ENCODE data around the gene NAV1. TPM values are rescaled to one million over a fixed set of nuclear protein-coding genes. Genes with fewer than 3 reads are reported as not detected.

The NAV1 gene
- total RNA-seq, 1 donor from 2014 or later = 288 TPM

DNA sequence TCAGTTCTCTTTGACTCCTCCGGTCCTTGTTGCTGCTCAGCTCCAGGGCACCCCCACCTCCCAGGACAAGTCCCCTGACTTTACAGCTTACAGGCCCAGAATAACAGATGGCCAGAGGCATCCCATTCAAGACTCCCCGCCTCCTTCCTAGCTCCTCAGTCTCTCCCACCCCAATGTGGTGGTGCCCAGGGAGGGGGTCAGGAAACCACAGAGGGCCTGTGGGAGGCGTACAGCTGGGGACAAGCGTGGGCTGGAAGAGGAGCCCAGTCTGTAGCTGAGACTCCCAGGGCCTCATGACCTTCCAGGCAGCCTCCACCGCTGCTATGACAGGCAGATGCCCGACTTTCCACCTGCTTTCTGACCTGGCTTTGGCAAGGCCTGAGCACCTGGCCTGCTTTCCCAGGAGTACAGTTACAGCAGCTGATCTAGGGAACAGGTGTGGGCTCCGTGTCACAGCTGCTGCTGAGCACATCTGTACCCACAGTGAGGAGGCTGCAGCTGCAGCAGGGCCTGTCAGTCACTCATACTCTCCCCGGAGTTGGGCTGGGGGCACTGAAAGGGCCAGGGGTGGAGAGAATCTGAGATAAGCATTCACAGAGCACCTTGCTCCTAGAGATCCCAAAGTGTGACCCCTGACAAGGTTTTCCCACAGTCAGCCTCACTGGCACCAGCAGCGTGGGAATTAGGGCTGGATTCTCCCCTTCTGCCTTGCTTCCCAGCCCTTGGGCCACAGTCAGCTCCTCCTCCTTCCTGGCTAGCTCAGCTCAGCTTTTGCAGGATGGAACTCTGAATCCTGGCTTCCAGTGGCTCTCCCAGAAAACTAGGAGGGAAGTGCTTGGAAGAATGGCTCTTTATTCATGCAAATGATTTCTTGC lies 7.1 kb upstream of the NAV1 start:
- Mint-ChIP-seq H3K9me3 (ENCODE audit: unreplicated experiment) (no peaks in the 10 kb centered on the region), H3K36me3 (ENCODE audit: unreplicated experiment) (no peaks in the 10 kb centered on the region), H3K27ac (ENCODE audit: unreplicated experiment) (peak overlapping the region; percentile 78), H3K4me3 (ENCODE audit: unreplicated experiment) (no peak overlapping the region), H3K27me3 (ENCODE audit: unreplicated experiment) (no peaks in the 10 kb centered on the region), H3K4me1 (ENCODE audit: unreplicated experiment) (peaks cover 43% of the 10 kb centered on the region)
- DNase-seq (ENCODE audit: extremely low spot score, unreplicated experiment) = no peak
- TF ChIP-seq, protein P1, sequence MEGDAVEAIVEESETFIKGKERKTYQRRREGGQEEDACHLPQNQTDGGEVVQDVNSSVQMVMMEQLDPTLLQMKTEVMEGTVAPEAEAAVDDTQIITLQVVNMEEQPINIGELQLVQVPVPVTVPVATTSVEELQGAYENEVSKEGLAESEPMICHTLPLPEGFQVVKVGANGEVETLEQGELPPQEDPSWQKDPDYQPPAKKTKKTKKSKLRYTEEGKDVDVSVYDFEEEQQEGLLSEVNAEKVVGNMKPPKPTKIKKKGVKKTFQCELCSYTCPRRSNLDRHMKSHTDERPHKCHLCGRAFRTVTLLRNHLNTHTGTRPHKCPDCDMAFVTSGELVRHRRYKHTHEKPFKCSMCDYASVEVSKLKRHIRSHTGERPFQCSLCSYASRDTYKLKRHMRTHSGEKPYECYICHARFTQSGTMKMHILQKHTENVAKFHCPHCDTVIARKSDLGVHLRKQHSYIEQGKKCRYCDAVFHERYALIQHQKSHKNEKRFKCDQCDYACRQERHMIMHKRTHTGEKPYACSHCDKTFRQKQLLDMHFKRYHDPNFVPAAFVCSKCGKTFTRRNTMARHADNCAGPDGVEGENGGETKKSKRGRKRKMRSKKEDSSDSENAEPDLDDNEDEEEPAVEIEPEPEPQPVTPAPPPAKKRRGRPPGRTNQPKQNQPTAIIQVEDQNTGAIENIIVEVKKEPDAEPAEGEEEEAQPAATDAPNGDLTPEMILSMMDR (IDR thresholded peaks at IDR 0.05) = no peak

DNA sequence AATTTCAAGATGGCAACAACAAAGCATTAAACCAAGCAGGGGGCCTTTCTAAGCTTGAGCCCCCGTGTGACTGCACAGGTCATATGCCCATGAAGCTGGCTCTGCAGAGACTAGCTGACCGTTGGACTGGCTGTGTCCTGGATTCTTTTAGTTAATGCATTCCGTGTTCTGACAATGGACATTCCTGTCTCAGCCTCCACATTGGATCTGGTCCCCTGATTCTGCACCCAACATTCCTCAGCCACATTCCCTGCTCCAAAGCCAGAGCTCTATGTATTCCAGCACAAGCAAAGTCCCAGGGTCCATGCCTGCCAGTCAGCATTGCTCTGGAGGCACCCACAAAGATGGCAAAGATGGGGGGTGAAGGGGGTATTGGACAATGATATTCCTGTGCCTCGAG lies 5.1 kb upstream of the NAV1 start:
- Mint-ChIP-seq H3K27ac (ENCODE audit: unreplicated experiment) (no peak overlapping the region), H3K9me3 (ENCODE audit: unreplicated experiment) (no peaks in the 10 kb centered on the region), H3K4me1 (ENCODE audit: unreplicated experiment) (peaks cover 60% of the 10 kb centered on the region), H3K27me3 (ENCODE audit: unreplicated experiment) (no peaks in the 10 kb centered on the region), H3K36me3 (ENCODE audit: unreplicated experiment) (no peaks in the 10 kb centered on the region), H3K4me3 (ENCODE audit: unreplicated experiment) (no peak overlapping the region)
- TF ChIP-seq, protein P1 (IDR thresholded peaks at IDR 0.05) = no peak
- no peak for DNase-seq (ENCODE audit: extremely low spot score, unreplicated experiment)

GRCh38 chr1:201535046-201535918 lies 3.6 kb upstream of the NAV1 start:
- H3K36me3 Mint-ChIP-seq (ENCODE audit: unreplicated experiment) = no peaks in the 10 kb centered on the region
- TF ChIP-seq, protein P1 (IDR thresholded peaks at IDR 0.05) = no peak
- DNase-seq (ENCODE audit: extremely low spot score, unreplicated experiment) = no peak
- no peaks in the 10 kb centered on the region for H3K9me3 Mint-ChIP-seq (ENCODE audit: unreplicated experiment)
- H3K4me3 Mint-ChIP-seq (ENCODE audit: unreplicated experiment) = no peak overlapping the region
- H3K27me3 Mint-ChIP-seq (ENCODE audit: unreplicated experiment) = no peaks in the 10 kb centered on the region
- H3K4me1 Mint-ChIP-seq (ENCODE audit: unreplicated experiment) = peaks cover 62% of the 10 kb centered on the region
- H3K27ac Mint-ChIP-seq (ENCODE audit: unreplicated experiment) = peak overlapping the region; percentile 92

GRCh38 chr1:201535919-201536245 lies 3.0 kb upstream of the NAV1 start:
- H3K36me3 Mint-ChIP-seq (ENCODE audit: unreplicated experiment) = no peaks in the 10 kb centered on the region
- peaks cover 63% of the 10 kb centered on the region for H3K4me1 Mint-ChIP-seq (ENCODE audit: unreplicated experiment)
- peak overlapping the region; percentile 92 for H3K27ac Mint-ChIP-seq (ENCODE audit: unreplicated experiment)
- DNase-seq (ENCODE audit: extremely low spot score, unreplicated experiment) = no peak
- no peak overlapping the region for H3K4me3 Mint-ChIP-seq (ENCODE audit: unreplicated experiment)
- H3K9me3 Mint-ChIP-seq (ENCODE audit: unreplicated experiment) = no peaks in the 10 kb centered on the region
- TF ChIP-seq, protein P1 (IDR thresholded peaks at IDR 0.05) = no peak
- H3K27me3 Mint-ChIP-seq (ENCODE audit: unreplicated experiment) = no peaks in the 10 kb centered on the region

- Mint-ChIP-seq H3K27me3 (ENCODE audit: unreplicated experiment) (no peaks in the 10 kb centered on the region), H3K9me3 (ENCODE audit: unreplicated experiment) (no peaks in the 10 kb centered on the region), H3K27ac (ENCODE audit: unreplicated experiment) (peak overlapping the region; percentile 92), H3K36me3 (ENCODE audit: unreplicated experiment) (no peaks in the 10 kb centered on the region), H3K4me1 (ENCODE audit: unreplicated experiment) (peaks cover 63% of the 10 kb centered on the region), H3K4me3 (ENCODE audit: unreplicated experiment) (peak overlapping the region; percentile 44)
- DNase-seq (ENCODE audit: extremely low spot score, unreplicated experiment) = no peak
- TF ChIP-seq, protein P1 (IDR thresholded peaks at IDR 0.05) = no peak
These were observed 2.4 kb upstream of the NAV1 start for GRCh38 chr1:201536558-201536957.

Data from osteocyte (in vitro differentiated cells).